MM.1S (cell line): ENCODE measurements around the gene KCNQ2.
"Not testable (repeated sequence)": the region's sequence is repeated elsewhere in the genome, so short reads cannot be mapped to it uniquely, and the experiment has no call there.

Experiments used
- DNase-seq: peaks from one replicate; pipeline ENCODE4 v3.0.0-alpha.2; 2015
- H2AFZ ChIP-seq: fragments of 300-600 bp; sonication (generic); 2 replicates; pipeline ENCODE4 v1.6.0; 2016; ENCODE audit warnings: antibody characterized with exemption, low read length
- H3F3A ChIP-seq: fragments of 300-600 bp; sonication (generic); 2 replicates; pipeline ENCODE4 v1.6.1; 2016; ENCODE audit warnings: mild to moderate bottlenecking, antibody characterized with exemption, low read length, moderate library complexity, mixed read lengths; ENCODE audit not compliant: insufficient read depth
- H3K27ac ChIP-seq: fragments of 300-600 bp; sonication (generic); 2 replicates; pipeline ENCODE4 v1.5.1; 2016; ENCODE audit warnings: mild to moderate bottlenecking, low read length
- H3K27me3 ChIP-seq: fragments of 300-600 bp; sonication (generic); replicated peaks from 2 replicates; pipeline ENCODE4 v1.6.0; 2016; ENCODE audit warnings: low read length; ENCODE audit not compliant: insufficient read depth
- H3K36me3 ChIP-seq: fragments of 300-600 bp; sonication (generic); replicated peaks from 2 replicates; pipeline ENCODE4 v1.6.1; 2016; ENCODE audit warnings: mild to moderate bottlenecking, low read length, mixed read lengths; ENCODE audit not compliant: insufficient read depth
- H3K4me1 ChIP-seq: fragments of 300-600 bp; sonication (generic); 2 replicates; pipeline ENCODE4 v1.6.1; 2016; ENCODE audit warnings: low read length, mixed read lengths
- H3K4me2 ChIP-seq: fragments of 300-600 bp; sonication (generic); 2 replicates; pipeline ENCODE4 v1.6.0; 2016; ENCODE audit warnings: low read depth, low read length
- H3K4me3 ChIP-seq: fragments of 300-600 bp; sonication (generic); 2 replicates; pipeline ENCODE4 v1.5.1; 2016; ENCODE audit warnings: low read length, mixed read lengths
- H3K79me2 ChIP-seq: fragments of 300-600 bp; sonication (generic); 2 replicates; pipeline ENCODE4 v1.6.1; 2016; ENCODE audit warnings: mixed run types, low read length, mixed read lengths
- H3K9ac ChIP-seq: fragments of 300-600 bp; sonication (generic); 2 replicates; pipeline ENCODE4 v1.6.1; 2016; ENCODE audit warnings: low read length, mixed read lengths
- H3K9me2 ChIP-seq: fragments of 300-600 bp; sonication (generic); replicated peaks from 2 replicates; pipeline ENCODE4 v1.6.1; 2016; ENCODE audit warnings: mild to moderate bottlenecking, low read length, mixed read lengths; ENCODE audit not compliant: insufficient read depth
- H3K9me3 ChIP-seq: fragments of 300-600 bp; sonication (generic); replicated peaks from 2 replicates; pipeline ENCODE4 v1.6.1; 2016; ENCODE audit warnings: mild to moderate bottlenecking, low read length, mixed read lengths; ENCODE audit not compliant: insufficient read depth
- H4K20me1 ChIP-seq: fragments of 300-600 bp; sonication (generic); 2 replicates; pipeline ENCODE4 v1.6.1; 2016; ENCODE audit warnings: mild to moderate bottlenecking, low read length, moderate library complexity, mixed read lengths; ENCODE audit not compliant: insufficient read depth
- CTCF ChIP-seq: fragments of 300-600 bp; sonication (generic); IDR thresholded peaks from 2 replicates; pipeline ENCODE4 v1.5.1; 2016; ENCODE audit warnings: antibody characterized with exemption, low read length, mixed read lengths
- EZH2 ChIP-seq: fragments of 300-600 bp; sonication (generic); optimal IDR thresholded peaks from 2 replicates; pipeline ENCODE3; 2017; ENCODE audit warnings: low read depth, mild to moderate bottlenecking, antibody characterized with exemption, low read length, mixed read lengths
- EZH2phosphoT487 ChIP-seq: fragments of 300-600 bp; sonication (generic); IDR thresholded peaks from 2 replicates; pipeline ENCODE4 v1.6.1; 2018; ENCODE audit warnings: antibody characterized with exemption, low read length

KCNQ2 gene

DNA sequence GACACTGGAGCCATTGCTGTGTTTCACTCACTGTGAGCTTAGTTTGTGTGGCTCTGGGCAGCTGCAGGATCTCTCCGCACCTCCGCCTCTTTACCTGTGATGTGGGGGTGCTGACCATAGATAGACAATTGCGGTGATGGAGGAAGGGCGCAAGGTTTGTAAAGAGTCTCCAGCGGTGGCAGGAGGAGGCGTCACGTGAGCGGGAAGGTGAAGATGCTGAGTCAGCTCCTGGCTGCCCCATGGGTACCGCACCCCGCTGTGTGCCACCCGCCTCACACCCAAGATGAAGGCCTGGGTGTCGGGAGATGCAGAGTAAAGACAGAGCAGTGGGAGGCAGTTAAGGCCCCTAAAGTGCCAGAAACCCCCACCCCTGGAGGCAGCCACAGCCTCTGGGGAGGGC, 9.0 kb upstream of the KCNQ2 start:
- no peaks in the 10 kb centered on the region for H3K9me3 ChIP-seq
- H3K9ac ChIP-seq: no peak overlapping the region
- DNase-seq: no peak
- H4K20me1 ChIP-seq: no peaks in the 10 kb centered on the region
- H3K4me1 ChIP-seq: no peaks in the 10 kb centered on the region; the same call in 1 of the 2 replicates
- H3K9me2 ChIP-seq: no peaks in the 10 kb centered on the region
- H3F3A ChIP-seq: no peaks in the 10 kb centered on the region
- no peak overlapping the region for H2AFZ ChIP-seq
- peaks cover 98% of the 10 kb centered on the region for H3K27me3 ChIP-seq
- H3K27ac ChIP-seq: no peak overlapping the region
- TF ChIP-seq CTCF (no peak), EZH2phosphoT487 (no peak), EZH2 (no peak)
- no peaks in the 10 kb centered on the region for H3K79me2 ChIP-seq
- no peaks in the 10 kb centered on the region for H3K36me3 ChIP-seq
- no peak overlapping the region for H3K4me3 ChIP-seq
- H3K4me2 ChIP-seq: no peak overlapping the region

- H3F3A ChIP-seq, H3K79me2 ChIP-seq, H3K36me3 ChIP-seq, H3K9me3 ChIP-seq, H3K27ac ChIP-seq, H3K9me2 ChIP-seq, H2AFZ ChIP-seq, H3K4me1 ChIP-seq, H3K4me3 ChIP-seq, H4K20me1 ChIP-seq, H3K4me2 ChIP-seq, DNase-seq, H3K9ac ChIP-seq: not testable (repeated sequence)
- peaks cover 97% of the 10 kb centered on the region for H3K27me3 ChIP-seq
Measured at GRCh38 chr20:63479695-63480419, 7.4 kb upstream of the KCNQ2 start.

DNA sequence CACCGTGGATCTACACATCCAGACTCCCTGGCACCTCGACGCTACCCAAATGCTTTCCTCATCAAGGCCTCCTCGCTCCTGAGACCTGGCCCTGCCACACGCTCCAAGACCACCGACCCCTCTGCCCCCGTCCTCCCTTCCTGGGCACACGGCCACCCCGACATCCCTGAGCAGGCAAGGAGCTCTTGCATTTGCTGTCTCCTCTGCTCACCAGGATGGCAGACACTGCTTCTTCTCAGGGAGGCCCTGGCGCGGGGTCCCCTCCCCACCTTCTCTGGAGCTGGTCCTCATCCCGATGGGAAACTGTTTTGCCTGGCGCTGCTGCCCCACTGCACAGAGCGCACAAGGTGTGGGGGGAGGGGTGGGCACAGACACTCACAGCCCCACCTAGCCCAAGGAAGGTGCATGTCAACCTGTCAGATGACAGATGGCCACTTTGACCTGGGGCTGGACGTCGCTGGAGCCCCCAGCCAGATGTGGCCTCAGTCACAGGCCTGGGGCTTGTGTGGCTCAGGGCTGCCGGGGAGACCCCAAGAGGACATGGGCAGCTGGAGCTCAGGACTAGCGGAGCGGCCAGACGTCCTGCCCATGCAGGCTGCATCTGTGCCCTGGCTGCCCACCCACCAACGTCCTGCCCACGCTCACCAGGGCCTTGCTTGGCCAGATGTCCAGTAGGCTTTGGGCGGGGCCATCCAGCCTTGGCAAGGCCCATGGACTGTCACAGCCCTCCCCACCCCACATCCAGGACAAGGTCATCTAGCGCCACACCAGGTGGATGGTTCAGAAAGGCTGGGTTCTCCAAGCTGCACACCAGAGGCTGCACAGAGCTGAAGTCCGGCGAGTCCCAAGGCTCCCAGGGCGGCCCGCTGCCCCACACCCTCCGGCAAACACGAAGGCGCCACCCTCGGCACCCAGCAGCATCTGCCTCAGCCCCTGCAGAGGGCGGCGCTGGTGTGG, 6.2 kb upstream of the KCNQ2 start:
- Histone ChIP-seq H4K20me1 (no peaks in the 10 kb centered on the region), H3K4me3 (no peak overlapping the region), H3K27me3 (peaks cover 99% of the 10 kb centered on the region)

More for the DNA sequence above, 6.2 kb upstream of the KCNQ2 start:
- Histone ChIP-seq H3K9me2 (no peaks in the 10 kb centered on the region), H3F3A (no peaks in the 10 kb centered on the region), H3K4me1 (no peaks in the 10 kb centered on the region; the same call in 1 of the 2 replicates), H2AFZ (no peak overlapping the region), H3K36me3 (no peaks in the 10 kb centered on the region), H3K9ac (no peak overlapping the region), H3K79me2 (no peaks in the 10 kb centered on the region), H3K9me3 (no peaks in the 10 kb centered on the region), H3K27ac (no peak overlapping the region), H3K4me2 (no peak overlapping the region)
- TF ChIP-seq CTCF (no peak), EZH2 (no peak), EZH2phosphoT487 (no peak)
- no peak for DNase-seq
